Chondrocyte (in vitro differentiated cells): ENCODE results near the gene PURA. TPM values are rescaled to one million over a fixed set of nuclear protein-coding genes. Genes with fewer than 3 reads are reported as not detected.

ENCODE experiments used
- DNase-seq: peaks from one replicate; pipeline ENCODE4 v3.0.0; 2021; ENCODE audit warnings: mixed read lengths, low spot score
- H3K27ac Mint-ChIP-seq: one replicate; pipeline ENCODE4 v1.8.0; 2021; ENCODE audit warnings: mild to moderate bottlenecking, moderate library complexity, mixed read lengths; ENCODE audit not compliant: unreplicated experiment
- H3K27me3 Mint-ChIP-seq: 2 replicates; pipeline ENCODE4 v1.8.0; 2021; ENCODE audit warnings: low read depth, mixed read lengths
- H3K36me3 Mint-ChIP-seq: 2 replicates; pipeline ENCODE4 v1.8.0; 2021; ENCODE audit warnings: low read depth, mixed read lengths
- H3K4me1 Mint-ChIP-seq: 2 replicates; pipeline ENCODE4 v1.8.0; 2021; ENCODE audit warnings: low read depth, mild to moderate bottlenecking, mixed read lengths
- H3K4me3 Mint-ChIP-seq: one replicate; pipeline ENCODE4 v1.8.0; 2021; ENCODE audit warnings: mild to moderate bottlenecking, moderate library complexity, mixed read lengths; ENCODE audit not compliant: unreplicated experiment
- H3K9me3 Mint-ChIP-seq: 2 replicates; pipeline ENCODE4 v1.8.0; 2021; ENCODE audit warnings: low read depth, mixed read lengths
- CTCF ChIP-seq: fragments of 200-600 bp; sonication (generic); IDR thresholded peaks from 2 replicates; pipeline ENCODE4 v1.5.0; 2021; ENCODE audit warnings: antibody characterized with exemption, mild to moderate bottlenecking, moderate library complexity
- total RNA-seq: library from RNA; stranded (reverse); gene quantifications from 3 replicates; pipeline ENCODE4 v1.2.1, GENCODE V29; 2021

PURA gene
- total RNA-seq, 1 donor from 2014 or later, result 16.7 TPM

GRCh38 chr5:140104100-140104499 lies 9.8 kb upstream of the PURA start:
- H3K27ac Mint-ChIP-seq, result no peak overlapping the region
- peaks cover 58% of the 10 kb centered on the region for H3K27me3 Mint-ChIP-seq
- no peaks in the 10 kb centered on the region for H3K9me3 Mint-ChIP-seq
- no peak for DNase-seq
- TF ChIP-seq CTCF, result no peak
- H3K4me1 Mint-ChIP-seq, result peaks cover 18% of the 10 kb centered on the region
- H3K4me3 Mint-ChIP-seq, result no peak overlapping the region
- no peaks in the 10 kb centered on the region for H3K36me3 Mint-ChIP-seq

GRCh38 chr5:140106101-140106500 lies 7.8 kb upstream of the PURA start:
- H3K27ac Mint-ChIP-seq, result no peak overlapping the region
- H3K4me3 Mint-ChIP-seq, result no peak overlapping the region
- H3K9me3 Mint-ChIP-seq, result no peaks in the 10 kb centered on the region
- peaks cover 28% of the 10 kb centered on the region for H3K4me1 Mint-ChIP-seq
- DNase-seq, result no peak
- H3K36me3 Mint-ChIP-seq, result no peaks in the 10 kb centered on the region
- H3K27me3 Mint-ChIP-seq, result peaks cover 52% of the 10 kb centered on the region
- peak; percentile 41 for TF ChIP-seq CTCF

GRCh38 chr5:140106805-140107311 lies 7.1 kb upstream of the PURA start:
- DNase-seq, result no peak
- Mint-ChIP-seq H3K4me1 (peaks cover 28% of the 10 kb centered on the region), H3K9me3 (no peaks in the 10 kb centered on the region), H3K36me3 (no peaks in the 10 kb centered on the region), H3K27ac (peak overlapping the region; percentile 97), H3K4me3 (peak overlapping the region; percentile 94), H3K27me3 (peaks cover 52% of the 10 kb centered on the region)
- TF ChIP-seq CTCF, result no peak

- Mint-ChIP-seq H3K36me3 (no peaks in the 10 kb centered on the region), H3K9me3 (no peaks in the 10 kb centered on the region), H3K27ac (peak overlapping the region; percentile 97), H3K4me1 (peaks cover 34% of the 10 kb centered on the region), H3K4me3 (peak overlapping the region; percentile 94), H3K27me3 (peaks cover 50% of the 10 kb centered on the region)
- peak; percentile 55 for TF ChIP-seq CTCF
- DNase-seq, result peak; percentile 96
Observed at GRCh38 chr5:140107312-140108092, 6.4 kb upstream of the PURA start.

- no peak for TF ChIP-seq CTCF
- H3K4me3 Mint-ChIP-seq, result peak overlapping the region; percentile 94
- peak overlapping the region; percentile 85 for H3K27ac Mint-ChIP-seq
- H3K9me3 Mint-ChIP-seq, result no peaks in the 10 kb centered on the region
- H3K36me3 Mint-ChIP-seq, result no peaks in the 10 kb centered on the region
- peaks cover 42% of the 10 kb centered on the region for H3K4me1 Mint-ChIP-seq
- no peak for DNase-seq
- peaks cover 44% of the 10 kb centered on the region for H3K27me3 Mint-ChIP-seq
Observed at GRCh38 chr5:140108093-140109017, 5.6 kb upstream of the PURA start.
